CD4-positive, alpha-beta T cell treated with Interferon alpha-2 for 1 hour (primary cell): Measurements from ENCODE around the gene SMAGP.
A peak's percentile ranks its signal among the peaks of the same experiment; 100 is the strongest.
"Not testable (repeated sequence)": the region's sequence is repeated elsewhere in the genome, so short reads cannot be mapped to it uniquely, and the experiment has no call there.

Experiments
- DNase-seq, 2 donors: peaks; one replicate each; pipeline ENCODE4 v3.0.0-alpha.2; 2020 to 2022

Gene SMAGP

GRCh38 chr12:51270067-51270950 lies at the start of gene SMAGP:
TSS of gene SMAGP (minus strand) at chr12:51270415. CDS start at chr12:51269278, 1,137 bp downstream.
- DNase-seq = peak; percentile 40 to 58

- peak; percentile 53 to 74 for DNase-seq
Observed at GRCh38 chr12:51318846-51319599, 48.8 kb upstream of the SMAGP start.

- not testable (repeated sequence) for DNase-seq
Observed at GRCh38 chr12:51318057-51318806, 48.0 kb upstream of the SMAGP start.

GRCh38 chr12:51311389-51311788 lies 41.2 kb upstream of the SMAGP start:
- no peak for DNase-seq

- no peak for DNase-seq
Observed at GRCh38 chr12:51307655-51308593, 37.7 kb upstream of the SMAGP start.

GRCh38 chr12:51306507-51306906 lies 36.3 kb upstream of the SMAGP start:
- DNase-seq = no peak

- DNase-seq = not testable (repeated sequence)
Observed at GRCh38 chr12:51300768-51301167, 30.6 kb upstream of the SMAGP start.

- no peak for DNase-seq
Observed at GRCh38 chr12:51295651-51296050, 25.4 kb upstream of the SMAGP start.

GRCh38 chr12:51294097-51294496 lies 23.9 kb upstream of the SMAGP start:
- not testable (repeated sequence) for DNase-seq

GRCh38 chr12:51293696-51294095 lies 23.5 kb upstream of the SMAGP start:
- DNase-seq = no peak

GRCh38 chr12:51291603-51292513 lies 21.6 kb upstream of the SMAGP start:
- peak in 1 of 2 donors; percentile 38 for DNase-seq

GRCh38 chr12:51285843-51286242 lies 15.6 kb upstream of the SMAGP start:
- no peak for DNase-seq

- DNase-seq = no peak
Observed at GRCh38 chr12:51281202-51281924, 11.1 kb upstream of the SMAGP start.

- DNase-seq = no peak
Observed at GRCh38 chr12:51275088-51275487, 4.9 kb upstream of the SMAGP start.

- DNase-seq = not testable (repeated sequence)
Observed at GRCh38 chr12:51272810-51273209, 2.6 kb upstream of the SMAGP start.

GRCh38 chr12:51270951-51271518 lies 820 bp upstream of the SMAGP start:
- DNase-seq = no peak

GRCh38 chr12:51269174-51270066 lies 795 bp downstream of the SMAGP start:
- DNase-seq = peak; percentile 52 to 69

GRCh38 chr12:51265024-51265423 lies 5.2 kb downstream of the SMAGP start:
- peak in 1 of 2 donors; percentile 60 for DNase-seq

- DNase-seq = no peak
Observed at GRCh38 chr12:51264297-51264696, 5.9 kb downstream of the SMAGP start.
